HG03565 (cell line): ENCODE results near the gene RMND5B.
A peak's percentile ranks its signal among the peaks of the same experiment; 100 is the strongest.
"Not testable (repeated sequence)": the region's sequence is repeated elsewhere in the genome, so short reads cannot be mapped to it uniquely, and the experiment has no call there.

ENCODE experiments used
- ATAC-seq: cut with Tn5 transposase; IDR thresholded peaks from one replicate; pipeline ENCODE4 v1.9.1; 2021; ENCODE audit warnings: mild to moderate bottlenecking, moderate library complexity; ENCODE audit not compliant: unreplicated experiment

The RMND5B gene

DNA sequence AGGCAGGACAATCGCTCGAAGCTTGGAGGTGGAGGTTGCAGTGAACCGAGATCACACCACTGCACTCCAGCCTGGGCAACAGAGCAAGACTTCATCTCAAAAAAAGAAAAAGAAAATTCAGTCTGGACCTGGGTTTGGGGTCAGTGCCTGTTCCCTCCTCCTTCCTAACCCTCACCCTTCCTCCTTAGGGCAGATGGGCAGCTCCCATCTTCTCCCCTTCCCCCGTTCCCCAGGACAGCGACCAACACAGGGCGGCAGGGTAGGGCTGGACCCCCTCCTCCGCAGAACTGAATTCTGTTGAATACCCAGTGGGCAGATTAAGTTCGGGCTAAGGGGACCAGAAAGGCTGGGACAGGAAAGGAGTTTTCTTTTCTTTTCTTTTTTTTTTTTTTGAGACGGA is 1.5 kb upstream of the RMND5B start:
- no peak for ATAC-seq

DNA sequence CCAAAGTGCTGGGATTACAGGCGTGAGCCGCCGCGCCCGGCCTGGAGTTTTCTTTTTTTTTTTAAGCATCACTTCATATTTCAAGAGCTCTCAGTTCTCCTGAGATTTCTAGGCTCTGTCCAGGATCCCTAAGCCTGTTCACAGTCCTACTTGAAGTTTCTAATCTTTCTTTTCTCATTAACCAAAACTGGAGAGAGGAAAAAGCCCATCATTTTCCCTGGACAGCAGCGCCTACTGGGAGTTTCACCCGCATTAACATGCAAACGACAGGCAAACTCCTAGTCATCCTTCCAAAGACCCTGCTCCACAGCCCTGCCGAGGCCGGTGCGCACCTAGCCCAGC is 609 bp upstream of the RMND5B start:
- not testable (repeated sequence) for ATAC-seq

GRCh38 chr5:178131446-178131996 is 707 bp downstream of the RMND5B start:
- no peak for ATAC-seq

- no peak for ATAC-seq
Measured at GRCh38 chr5:178136990-178137389, 6.2 kb downstream of the RMND5B start.

DNA sequence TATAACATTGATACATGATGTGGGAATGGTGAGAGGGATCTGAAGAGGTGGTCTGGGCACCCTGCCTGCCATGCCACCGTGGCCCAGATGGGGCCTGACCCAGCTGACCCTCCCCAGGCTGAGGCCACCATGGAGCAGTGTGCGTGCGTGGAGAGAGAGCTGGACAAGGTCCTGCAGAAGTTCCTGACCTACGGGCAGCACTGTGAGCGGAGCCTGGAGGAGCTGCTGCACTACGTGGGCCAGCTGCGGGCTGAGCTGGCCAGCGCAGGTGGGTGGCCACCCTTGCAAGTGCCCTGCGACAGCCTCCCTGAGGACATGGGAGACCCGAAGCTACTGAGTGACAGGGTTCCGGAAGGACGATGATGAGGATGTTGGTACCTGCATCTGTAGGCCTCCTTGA is 7.2 kb downstream of the RMND5B start:
- no peak for ATAC-seq

GRCh38 chr5:178141550-178141949 is 10.7 kb downstream of the RMND5B start:
- no peak for ATAC-seq

- no peak for ATAC-seq
Measured at GRCh38 chr5:178142642-178143041, 11.8 kb downstream of the RMND5B start.

GRCh38 chr5:178143246-178143645 is 12.4 kb downstream of the RMND5B start:
- ATAC-seq = no peak

GRCh38 chr5:178143901-178144300 is 13.1 kb downstream of the RMND5B start:
- ATAC-seq = no peak

DNA sequence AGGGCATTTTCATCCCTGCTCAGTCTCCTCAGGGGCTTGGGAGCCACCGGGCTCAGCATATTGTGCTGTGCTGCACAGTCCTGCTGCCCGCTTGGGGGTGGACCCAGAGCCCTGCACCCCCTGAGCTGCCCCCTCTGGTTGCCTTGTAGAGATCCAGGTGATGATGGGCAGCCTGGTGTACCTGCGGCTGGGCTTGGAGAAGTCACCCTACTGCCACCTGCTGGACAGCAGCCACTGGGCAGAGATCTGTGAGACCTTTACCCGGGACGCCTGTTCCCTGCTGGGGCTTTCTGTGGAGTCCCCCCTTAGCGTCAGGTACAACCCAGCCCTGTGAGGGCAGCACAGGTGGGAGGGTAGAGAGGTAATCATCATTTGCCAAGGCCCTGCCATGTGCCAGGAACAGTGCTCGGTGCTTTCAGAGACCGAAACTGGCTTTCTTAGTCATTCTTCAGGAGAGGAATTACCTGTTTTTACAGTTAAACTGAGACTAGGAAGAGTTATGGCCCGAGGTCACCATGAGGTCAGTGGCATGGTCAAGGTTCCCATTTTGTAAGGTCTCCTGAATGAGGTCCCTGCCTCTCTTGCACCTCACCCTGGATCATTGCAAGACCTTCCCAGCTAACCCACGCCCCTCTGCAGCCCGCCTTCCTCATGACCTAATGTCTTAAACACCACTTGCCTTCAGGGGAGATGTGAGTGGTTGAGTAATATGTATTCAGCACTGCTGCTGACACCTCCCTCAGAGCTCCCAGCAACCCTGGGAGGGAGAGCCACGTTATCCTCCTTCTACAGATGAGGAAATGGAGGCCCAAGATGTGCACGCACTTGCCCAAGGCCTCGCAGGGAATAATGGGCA is 15.4 kb downstream of the RMND5B start:
- no peak for ATAC-seq

GRCh38 chr5:178147406-178147805 is 16.6 kb downstream of the RMND5B start:
- ATAC-seq = no peak

DNA sequence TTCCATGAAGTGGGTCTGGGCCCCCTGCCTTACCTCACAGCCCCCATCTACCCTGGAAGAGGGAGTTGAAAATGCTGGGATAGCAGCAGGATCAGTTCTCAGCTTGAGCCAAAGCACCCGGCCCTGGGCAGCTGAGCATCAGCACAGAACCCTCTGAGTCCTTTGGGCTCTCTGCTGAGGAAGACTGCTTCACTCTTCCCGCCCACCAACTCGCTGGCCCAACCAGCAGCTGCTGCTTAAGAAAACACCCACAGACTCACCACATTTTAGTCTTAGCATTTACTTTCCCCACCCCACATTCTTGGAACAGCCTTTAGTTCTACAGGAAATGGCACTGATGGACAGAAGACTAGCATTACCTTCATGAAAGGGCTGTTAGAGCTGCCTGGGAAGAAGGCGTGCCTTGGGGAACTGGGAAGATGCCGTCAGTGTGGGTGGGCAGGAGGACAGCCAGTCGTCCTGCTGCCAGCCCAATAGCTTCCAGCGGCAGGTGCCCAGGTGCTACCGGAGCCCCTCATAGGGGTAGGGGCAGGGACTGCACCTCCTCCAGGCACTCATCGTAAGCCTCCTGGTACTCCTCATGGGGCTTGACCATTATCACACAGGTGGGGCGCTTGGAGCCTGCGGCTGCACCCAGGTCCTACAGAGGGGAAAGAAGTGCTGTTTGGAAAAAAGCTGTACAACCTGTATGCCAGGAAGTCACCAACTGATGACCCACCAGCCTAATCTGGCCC is 18.6 kb downstream of the RMND5B start:
- ATAC-seq = no peak

DNA sequence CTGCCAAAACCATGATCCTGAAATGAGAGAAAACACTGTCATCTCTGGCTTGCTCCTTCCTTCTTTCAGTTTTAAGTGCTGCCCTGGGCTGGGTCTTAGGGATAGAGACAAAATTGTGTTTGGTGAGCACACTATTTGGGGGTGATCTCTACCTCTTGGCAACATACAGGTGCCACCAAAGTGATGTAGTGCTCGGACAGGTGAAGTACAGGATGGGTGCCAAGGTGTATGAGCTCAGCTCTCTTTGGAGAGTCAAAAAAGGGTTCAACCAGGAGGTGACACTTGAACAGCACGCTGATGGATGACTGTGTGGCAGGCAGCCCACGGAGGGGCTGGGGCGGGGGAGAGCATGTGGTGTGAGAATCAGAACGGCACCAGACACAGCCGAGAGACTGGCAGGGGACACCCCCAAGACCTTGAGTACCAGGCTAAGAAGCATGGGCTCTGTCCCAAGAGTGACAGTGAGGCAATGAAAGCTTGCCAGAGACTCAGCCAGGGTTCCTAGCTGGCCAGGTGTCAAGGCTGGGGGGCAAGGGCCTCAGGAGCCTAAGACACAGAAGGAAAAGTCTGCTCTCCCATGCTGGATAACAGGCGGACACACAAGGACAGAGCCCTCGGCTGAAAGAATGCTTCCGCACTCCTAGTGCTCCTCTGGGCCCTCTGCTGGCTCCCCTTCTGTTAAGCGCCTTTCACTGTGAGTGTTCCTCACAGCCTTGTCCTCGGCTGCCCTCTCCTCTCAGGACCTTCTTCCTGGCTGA is 20.3 kb downstream of the RMND5B start:
- no peak for ATAC-seq

DNA sequence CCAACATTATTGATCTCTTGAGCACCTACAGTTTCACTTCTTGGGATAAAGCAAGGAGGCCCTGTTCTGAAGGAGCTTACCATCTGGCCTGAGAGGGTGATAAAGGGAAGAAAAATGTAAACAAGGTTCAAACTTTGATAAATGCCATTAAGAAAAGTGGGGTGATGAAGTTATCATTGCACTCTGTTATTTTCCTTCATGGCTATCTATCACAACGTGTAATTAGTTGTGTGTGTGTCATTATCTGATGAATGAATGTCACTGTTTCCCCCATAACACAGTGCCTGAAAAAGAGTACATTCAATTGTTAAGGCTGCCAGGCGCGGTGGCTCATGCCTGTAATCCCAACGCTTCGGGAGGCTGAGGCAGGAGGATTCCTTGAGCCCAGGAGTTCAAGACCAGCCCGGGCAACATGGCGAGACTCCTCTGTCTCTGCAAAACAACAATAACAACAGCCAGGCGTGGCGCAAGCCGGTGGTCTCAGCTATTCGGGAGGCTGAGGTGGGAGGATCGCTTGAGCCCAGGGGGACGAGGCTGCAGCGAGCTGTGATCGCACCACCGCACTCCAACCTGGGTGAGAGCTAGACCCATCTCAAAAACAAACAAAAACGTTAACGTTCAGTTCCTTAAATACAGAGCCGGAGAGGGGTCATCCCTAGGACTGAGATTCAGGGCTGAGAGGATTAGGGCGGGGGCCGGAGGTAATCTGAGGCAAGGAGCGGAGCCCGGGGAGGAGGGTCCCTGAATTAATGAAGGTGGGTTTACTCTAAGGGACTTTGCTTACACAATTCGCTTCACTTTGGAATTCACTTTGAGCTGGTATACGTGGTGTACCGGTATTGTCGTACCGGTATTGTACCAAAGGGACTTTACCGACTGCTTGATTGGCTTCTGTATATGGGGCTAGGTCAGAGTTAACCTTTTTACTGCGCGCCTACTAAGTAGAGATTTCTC is 22.0 kb downstream of the RMND5B start:
- no peak for ATAC-seq

- peak; percentile 98 for ATAC-seq
Measured at GRCh38 chr5:178153530-178154340, 22.9 kb downstream of the RMND5B start, which contains the start of gene NHP2. Gene NHP2, minus strand, starts transcription at chr5:178153885. Its CDS starts 68 bp downstream, at chr5:178153817.

- no peak for ATAC-seq
Measured at GRCh38 chr5:178155065-178155464, 24.3 kb downstream of the RMND5B start.

- no peak for ATAC-seq
Measured at GRCh38 chr5:178160176-178160575, 29.4 kb downstream of the RMND5B start.

GRCh38 chr5:178162481-178162880 is 31.7 kb downstream of the RMND5B start:
- no peak for ATAC-seq
